HG02798 (cell line): ENCODE data around the gene TINCR.
"Not testable (repeated sequence)": the region's sequence is repeated elsewhere in the genome, so short reads cannot be mapped to it uniquely, and the experiment has no call there.

ENCODE experiments used
- ATAC-seq: cut with Tn5 transposase; IDR thresholded peaks from one replicate; pipeline ENCODE4 v1.9.1; 2021; ENCODE audit warnings: mild to moderate bottlenecking; ENCODE audit not compliant: unreplicated experiment, poor library complexity

TINCR gene

GRCh38 chr19:5562280-5562679 lies 5.5 kb downstream of the TINCR start:
- no peak for ATAC-seq

DNA sequence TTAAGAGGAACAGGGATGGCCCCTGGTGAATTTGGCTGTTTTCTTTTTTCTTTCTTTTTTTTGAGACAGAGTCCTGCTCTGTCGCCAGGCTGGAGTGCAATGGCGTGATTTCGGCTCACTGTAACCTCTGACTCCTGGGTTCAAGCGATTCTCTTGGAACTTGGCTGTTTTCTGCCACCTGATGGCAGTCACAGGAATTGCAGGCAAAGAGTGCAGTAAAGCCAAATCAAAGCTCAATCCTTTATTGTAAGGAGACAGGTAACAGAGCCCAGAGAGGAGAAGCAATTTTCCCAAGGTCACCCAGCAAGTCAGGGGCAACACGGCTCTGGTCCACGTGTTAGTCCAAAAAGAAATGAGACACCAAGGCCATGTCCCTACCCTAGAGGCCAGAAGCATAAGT lies 6.2 kb downstream of the TINCR start:
- no peak for ATAC-seq

- no peak for ATAC-seq
Measured at GRCh38 chr19:5560156-5560555, 7.6 kb downstream of the TINCR start.

DNA sequence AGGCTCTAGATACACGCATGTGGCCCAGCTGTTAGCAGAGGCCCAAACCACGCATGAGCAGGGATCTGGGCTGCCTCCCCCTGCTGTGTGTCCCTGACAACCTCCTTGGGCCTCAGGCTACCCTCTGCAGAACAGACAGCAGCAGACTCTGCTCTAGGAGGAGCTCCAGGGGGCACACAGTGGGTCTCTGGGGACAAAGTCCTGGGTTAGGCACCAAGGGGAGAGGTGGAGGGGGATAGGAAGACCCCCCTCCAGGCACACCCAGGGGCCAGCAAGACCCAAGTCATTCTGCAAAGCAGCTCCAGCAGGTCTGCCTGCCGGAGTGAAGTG lies 8.0 kb downstream of the TINCR start:
- ATAC-seq = no peak

DNA sequence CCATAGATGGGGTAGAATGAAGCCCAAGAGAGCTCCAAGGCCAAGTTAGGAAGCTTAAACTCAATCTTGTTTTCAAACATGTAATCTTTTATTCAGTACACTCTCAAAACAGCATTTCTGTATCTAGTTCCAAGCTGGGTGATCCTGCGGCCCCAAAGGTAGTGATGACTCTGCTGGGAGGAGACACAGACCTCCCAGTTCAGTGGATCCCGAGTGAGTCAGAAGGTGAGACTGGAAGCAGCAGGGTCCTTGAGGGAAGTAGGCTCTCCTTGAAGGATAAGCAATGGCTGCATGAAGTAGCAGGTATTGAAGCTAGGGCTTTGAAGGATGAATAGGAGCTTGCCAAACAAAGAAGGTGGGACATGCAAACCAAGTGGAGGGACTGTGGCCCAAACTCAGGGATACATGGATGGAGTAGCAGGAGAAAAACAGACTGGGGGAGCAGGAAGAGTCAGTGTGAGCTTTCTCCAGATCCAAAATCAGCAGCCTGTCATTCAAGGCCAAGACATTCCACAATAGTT lies 9.6 kb downstream of the TINCR start:
- ATAC-seq = no peak

- no peak for ATAC-seq
Measured at GRCh38 chr19:5557691-5558090, 10.1 kb downstream of the TINCR start.

DNA sequence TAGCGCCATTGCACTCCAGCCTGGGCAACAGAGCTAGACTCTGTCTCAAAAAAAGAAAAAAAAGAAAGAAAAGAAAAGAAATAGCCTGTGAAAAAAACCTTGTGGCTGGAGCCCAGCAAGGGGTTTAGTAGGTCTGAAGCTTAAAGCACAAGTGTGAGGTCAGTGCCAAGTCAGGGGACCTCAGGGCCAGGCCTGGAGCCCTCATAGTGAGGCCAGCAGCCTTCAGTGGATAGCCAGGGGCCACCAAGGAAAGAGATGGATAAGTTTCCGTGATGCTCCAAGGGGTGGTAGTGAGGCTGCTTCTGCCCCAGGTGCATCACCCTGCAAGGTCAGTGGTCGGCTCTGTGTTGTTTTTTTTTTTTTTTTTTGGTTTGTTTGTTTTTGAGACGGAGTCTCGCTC lies 12.9 kb downstream of the TINCR start:
- ATAC-seq = no peak

- ATAC-seq = no peak
Measured at GRCh38 chr19:5553892-5554291, 13.9 kb downstream of the TINCR start.

- no peak for ATAC-seq
Measured at GRCh38 chr19:5547881-5548280, 19.9 kb downstream of the TINCR start.

GRCh38 chr19:5545984-5546383 lies 21.8 kb downstream of the TINCR start:
- ATAC-seq = no peak

- no peak for ATAC-seq
Measured at GRCh38 chr19:5545051-5545450, 22.7 kb downstream of the TINCR start.

GRCh38 chr19:5542665-5543064 lies 25.1 kb downstream of the TINCR start:
- no peak for ATAC-seq

DNA sequence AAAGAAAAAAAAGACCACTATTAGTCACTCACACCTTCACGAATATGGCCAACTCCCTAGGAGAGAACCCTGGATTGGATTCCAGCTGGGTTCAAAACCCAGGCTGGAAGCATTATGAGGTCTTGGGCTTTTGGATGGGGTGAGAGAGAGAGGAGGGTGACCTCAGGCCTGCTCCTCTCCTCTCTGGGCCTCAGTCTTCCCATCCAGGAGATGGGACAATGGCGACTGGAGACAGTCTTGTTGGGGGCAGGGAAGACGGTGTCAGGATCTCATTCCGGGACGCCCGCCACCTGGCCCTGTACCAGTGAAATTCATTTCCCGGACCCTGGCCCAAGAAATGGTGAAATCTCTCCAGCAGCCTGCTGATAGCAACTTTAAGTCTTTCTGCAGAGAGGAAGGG lies 26.3 kb downstream of the TINCR start:
- no peak for ATAC-seq

- ATAC-seq = no peak
Measured at GRCh38 chr19:5540208-5540607, 27.5 kb downstream of the TINCR start.

- no peak for ATAC-seq
Measured at GRCh38 chr19:5537870-5538269, 29.9 kb downstream of the TINCR start.

DNA sequence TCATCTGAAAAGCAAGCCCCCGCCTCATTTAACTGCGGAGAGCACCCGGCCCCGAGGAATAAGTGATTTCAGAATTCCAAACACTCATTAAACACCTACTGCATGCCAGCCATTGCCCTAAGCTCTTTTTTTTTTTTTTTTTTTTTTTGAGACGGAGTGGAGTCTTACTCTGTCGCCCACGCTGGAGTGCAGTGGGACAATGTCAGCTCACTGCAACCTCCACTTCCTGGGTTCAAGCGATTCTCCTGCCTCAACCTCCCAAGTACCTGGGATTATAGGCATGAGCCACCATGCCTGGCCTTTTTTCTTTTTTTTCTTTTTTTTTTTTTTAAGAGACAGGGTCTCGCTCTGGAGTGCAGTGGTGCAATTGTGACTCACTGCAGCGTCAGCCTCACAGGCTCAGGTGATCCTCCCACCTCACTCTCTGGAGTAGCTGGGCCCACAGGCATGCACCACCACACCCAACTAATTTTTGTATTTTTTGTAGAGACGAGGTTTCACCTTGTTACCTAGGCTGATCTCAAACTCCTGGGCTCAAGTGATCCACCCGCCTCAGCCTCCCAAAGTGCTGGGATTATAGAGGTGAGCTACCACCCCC lies 30.7 kb downstream of the TINCR start:
- ATAC-seq = not testable (repeated sequence)

DNA sequence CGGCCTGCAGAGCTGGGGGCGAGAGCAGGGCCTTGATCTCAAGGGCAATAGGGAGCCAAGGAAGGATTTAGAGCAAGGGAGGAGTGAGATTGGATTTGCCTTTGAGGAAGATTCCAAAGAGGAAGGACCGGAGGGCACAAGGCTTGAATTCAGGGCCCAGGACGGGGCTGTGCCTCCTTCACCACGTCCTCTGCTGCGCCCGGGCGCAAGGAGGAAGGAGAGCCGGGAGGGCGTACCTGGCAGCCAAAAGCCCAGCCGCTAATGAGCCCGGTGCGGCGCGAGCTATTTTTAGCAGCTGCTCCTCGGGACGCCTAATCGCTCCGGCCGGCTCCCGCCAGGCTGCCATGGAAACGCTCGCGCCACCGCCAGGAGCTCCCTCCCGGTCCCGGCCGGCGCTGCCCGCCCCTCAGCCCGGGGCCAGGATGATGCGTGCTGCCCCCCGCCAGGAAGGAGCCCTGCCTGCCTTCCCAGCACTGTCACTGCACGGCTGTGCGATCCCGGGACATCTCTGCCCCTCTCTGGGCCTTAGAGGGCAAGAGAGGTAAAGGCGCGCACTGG lies 31.3 kb downstream of the TINCR start:
- ATAC-seq = no peak

GRCh38 chr19:5534787-5535586 lies 32.8 kb downstream of the TINCR start:
- no peak for ATAC-seq

GRCh38 chr19:5533257-5533656 lies 34.5 kb downstream of the TINCR start:
- no peak for ATAC-seq

GRCh38 chr19:5530701-5531100 lies 37.1 kb downstream of the TINCR start:
- ATAC-seq = no peak

DNA sequence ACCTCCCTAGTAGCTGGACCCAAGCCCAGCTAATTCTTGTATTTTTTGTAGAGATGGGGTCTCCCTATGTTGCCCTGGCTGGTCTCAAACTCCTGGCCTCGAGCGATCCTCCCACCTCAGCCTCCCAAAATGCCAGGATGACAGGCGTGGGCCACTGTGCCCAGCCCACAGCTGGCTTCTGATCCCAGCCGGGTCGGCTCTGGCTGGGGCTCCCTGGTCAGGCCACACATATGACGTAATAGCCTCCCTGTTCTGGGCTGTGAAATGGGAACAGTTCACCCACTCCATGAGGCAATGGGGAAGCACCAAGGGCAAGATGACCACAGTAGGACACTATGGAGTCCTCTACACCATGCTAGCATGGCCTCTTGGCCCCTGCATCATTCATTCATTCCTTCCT lies 41.1 kb downstream of the TINCR start:
- ATAC-seq = no peak

DNA sequence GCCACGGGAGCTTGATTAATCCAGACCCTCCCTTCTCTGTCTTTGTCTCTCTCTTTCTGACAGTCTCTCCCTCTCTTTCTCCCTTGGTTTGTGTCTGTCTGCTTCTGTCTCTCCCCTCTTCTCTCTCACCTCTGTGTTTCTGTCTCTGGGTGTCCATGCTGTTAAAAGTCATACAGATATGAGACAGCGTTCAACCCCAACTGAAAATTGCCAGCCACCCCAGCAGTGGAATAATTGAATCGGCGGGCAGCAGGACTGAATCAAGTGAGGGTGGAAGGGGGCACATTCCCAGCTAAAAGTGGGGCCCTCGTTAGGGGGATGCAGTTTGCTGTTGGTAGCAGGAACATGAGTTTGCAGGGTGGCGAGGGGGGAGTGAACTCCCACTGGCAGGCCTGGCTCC lies 43.7 kb downstream of the TINCR start:
- no peak for ATAC-seq
